Measurements from ENCODE around the gene AGAP1.

AGAP1 gene

DNA sequence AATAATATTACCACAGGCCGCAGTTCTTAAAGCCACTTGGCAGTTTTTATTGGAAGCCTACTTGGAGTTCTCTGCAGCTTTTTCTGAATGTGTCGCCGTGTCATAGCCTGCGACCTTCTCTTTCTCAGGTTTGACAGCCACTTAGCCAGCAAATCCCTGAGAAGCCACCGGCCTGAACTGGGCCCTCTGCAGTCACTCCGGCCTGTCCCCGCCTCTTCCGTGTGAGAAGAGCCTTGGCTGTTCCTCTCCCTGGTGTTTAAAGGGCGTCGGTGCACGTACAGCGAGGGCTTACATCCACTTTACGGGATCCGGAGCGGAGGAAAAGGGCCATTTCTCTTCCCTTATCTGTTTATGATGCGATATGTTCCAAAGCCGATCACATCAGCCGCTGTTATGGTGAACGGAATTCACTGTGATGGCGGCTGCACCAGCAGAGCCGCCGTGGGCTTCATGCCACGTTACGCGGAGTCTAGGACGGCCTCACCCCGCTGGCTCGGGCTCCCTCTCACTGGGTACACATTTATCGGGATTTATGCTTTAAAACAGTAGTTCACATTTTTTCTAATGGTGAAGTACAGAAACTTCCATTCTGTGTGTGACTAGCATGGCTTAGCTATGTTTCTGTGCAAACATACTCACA is 607.6 kb downstream of the AGAP1 start:
- DNase-seq (ENCODE audit: low spot score): no peak

DNA sequence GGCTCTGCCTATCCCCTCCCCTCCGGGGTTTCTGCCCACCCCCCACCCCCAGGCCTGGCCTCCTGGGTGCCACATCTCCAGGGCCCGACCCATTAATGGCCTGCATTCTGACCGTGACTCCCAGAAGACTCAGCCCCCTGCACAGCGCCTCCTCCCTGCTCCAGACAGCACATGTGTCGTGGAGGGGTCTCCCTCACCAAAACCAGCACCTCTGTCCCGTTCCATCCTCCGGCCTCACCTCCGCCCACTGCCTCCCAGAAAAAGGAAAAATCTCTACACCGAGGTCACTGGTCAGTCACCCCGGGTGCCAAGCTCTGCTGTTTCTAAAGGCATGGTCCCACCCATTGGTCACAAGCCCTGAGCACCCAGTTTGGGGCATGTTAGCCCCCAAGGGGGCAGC is 609.1 kb downstream of the AGAP1 start:
- DNase-seq (ENCODE audit: low spot score): no peak

DNA sequence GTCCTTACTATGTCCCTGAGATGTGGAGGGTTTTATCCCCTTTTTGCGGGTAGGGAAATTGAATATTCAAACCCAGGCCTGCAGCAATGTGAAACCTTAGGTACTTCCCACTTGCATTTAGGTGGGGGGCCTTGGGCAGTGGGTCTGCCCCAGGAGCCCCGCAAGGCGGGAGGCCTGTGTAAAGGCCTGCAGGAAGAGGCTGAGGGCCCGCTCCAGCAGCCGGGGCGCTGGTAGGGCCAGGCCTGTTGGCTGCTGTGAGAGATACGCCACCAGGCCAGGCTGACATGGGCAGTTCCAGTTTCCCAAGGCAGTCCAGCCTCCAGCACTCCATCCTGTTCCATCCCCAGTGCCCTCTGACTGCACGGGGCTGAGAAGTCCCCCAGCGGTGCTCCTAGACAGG is 610.1 kb downstream of the AGAP1 start:
- DNase-seq (ENCODE audit: low spot score): no peak

DNA sequence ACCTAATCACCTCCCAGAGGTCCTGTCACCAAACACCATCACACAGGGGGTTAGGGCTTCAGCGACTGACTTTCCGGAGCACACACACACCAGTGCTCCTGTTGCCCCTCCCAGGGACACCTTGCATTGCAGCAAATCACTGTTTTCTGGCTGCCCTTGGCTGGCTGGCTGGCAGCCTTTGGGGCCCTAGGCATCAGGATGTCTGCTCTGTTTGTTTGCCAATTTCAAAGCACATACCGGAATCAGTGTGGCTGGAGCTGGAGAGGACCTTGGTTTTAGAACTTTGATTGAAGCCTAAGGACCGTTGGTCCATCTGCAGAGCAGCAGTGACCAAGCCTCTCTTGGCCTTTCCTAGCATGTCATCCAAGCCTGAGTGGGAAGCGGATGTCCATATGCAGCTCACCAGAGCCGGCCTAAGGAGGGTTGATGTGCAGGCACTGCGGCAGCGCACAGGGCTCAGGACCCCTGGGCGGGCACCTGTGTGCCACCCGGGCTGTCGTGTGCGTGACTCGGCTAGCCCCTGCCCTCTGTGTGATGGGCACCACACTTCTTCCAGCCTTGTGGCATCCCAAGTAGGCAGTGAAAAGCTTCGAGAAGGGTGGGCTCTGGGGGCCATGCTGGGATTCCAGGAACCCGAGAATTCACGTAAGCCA is 612.2 kb downstream of the AGAP1 start:
- no peak for DNase-seq (ENCODE audit: low spot score)

DNA sequence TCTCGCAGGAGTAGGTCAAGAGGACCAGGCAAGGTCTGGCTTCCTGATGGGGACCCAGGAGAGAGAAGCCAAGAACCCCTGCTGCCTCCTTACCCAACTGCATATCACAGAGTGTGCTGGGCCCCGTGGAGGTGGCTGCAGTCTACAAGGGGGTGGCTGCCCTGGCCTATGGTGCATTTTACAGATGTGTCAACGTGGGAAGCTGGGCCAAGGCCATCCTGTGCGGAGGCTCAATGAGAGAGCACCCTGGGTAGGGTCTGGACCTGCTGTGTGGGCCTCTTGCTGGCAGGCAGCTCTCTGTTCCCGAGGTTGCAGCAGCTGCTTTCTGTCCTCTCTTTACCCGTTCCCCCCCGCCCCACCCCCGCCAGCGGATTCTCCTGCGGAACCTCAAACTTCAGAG is 612.9 kb downstream of the AGAP1 start:
- DNase-seq (ENCODE audit: low spot score): no peak

DNA sequence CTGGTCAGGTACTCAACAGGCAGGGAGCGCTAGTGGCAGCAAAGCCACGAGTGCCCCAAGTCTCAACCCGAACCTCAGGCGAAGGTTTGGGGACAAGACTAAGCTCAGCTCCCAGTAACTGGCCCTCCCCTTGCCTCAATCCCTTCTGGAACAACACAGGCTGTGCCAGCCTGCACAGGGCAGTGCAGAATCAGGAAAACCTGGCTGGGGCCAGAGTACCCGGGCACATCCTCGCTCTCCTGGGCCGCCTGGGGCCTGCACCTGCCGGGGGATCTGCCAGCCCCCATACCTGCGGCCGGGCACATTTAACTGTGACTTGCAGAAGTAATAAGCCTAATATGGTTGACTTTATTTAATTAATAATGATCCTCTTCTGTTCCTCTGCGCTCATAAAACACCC is 613.7 kb downstream of the AGAP1 start:
- DNase-seq (ENCODE audit: low spot score): no peak

DNA sequence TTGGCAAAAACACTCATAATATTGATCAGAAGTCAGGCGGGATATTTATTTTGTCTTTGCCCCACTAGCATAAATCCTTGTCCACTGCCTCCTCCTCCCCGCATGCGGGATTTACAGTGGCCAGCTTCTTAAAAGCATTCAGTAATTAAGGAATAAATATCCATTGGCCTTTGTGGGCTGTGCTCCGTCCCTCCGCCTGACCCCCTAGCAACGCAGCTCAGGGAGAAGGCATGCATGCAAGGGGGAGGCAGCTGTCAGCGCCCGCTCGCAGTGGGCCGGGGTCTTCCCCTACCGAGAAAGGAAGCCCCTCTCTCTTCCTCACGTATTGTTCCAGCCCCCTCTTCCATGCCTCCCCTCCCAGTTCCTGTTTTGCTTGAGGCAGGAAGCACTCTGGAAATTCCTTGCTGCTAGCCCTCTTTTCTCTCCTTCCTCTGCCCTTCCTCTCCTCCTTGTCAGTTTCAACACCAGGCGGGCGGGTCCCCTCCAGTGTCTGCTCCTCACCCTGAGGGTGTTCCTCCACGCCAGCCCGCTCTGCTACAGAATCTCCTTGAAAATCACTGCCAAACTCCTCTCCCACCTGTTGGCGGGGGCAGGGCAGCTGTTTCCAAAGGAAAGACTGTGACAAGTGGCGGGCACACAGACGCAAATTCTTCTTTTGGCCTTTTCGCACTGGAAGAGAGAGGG is 614.2 kb downstream of the AGAP1 start:
- DNase-seq (ENCODE audit: low spot score): no peak

DNA sequence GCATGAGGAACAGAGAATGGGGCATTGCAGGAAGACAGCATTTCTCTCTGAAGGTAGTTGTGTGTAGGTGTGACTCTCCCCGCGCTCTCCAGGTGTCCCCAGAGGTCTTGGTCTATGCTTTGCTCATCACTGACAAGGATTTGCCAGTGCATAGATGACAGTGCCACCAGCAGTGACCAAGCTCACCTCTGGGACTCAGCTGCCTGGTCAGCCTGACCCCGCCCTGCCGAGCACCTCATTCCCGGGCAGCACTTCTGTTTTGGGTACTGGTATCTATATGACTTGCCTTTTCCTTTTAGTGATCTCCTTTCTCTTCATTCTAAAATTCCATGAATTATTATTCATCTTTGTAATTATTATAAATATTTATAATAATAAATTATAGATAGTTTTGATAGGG is 615.2 kb downstream of the AGAP1 start:
- no peak for DNase-seq (ENCODE audit: low spot score)

DNA sequence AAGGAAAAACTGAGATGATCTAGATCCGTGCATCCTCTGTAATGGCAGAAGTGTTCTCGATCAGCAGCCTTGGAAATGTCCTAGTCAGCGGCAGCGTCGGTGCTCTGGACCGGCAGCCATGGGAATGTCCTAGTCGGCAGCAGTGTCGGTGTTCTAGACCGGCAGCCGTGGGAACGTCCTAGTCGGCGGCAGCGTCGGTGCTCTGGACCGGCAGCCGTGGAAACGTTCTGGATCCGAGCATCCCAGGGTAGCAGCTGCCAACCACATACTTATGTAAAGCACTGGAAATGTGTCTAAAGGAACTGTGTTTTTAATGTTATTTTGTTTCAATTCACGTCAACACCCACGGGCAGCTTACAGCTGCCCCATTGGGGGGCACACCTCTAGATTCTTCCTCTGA is 615.6 kb downstream of the AGAP1 start:
- DNase-seq (ENCODE audit: low spot score): no peak

DNA sequence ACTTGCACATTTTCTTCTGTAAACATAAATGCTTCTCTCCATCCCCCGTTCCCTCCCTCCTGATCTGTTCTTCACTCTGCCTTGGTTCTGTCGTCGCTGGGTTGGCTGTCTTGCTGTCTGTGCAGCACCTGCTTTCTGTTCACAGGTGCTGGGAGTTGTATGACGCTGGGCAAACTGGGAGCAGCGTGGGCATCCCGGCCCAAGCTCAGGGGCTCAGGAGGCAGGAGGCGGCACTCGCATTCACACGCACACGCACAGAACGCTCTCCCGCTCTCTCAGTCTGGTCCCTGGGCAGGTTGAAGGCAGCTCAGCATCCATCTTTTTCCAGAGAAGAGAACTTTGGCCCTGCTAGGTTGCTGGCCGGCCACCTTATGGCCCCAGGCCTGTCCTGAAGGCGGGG is 618.6 kb downstream of the AGAP1 start:
- no peak for DNase-seq (ENCODE audit: low spot score)

DNA sequence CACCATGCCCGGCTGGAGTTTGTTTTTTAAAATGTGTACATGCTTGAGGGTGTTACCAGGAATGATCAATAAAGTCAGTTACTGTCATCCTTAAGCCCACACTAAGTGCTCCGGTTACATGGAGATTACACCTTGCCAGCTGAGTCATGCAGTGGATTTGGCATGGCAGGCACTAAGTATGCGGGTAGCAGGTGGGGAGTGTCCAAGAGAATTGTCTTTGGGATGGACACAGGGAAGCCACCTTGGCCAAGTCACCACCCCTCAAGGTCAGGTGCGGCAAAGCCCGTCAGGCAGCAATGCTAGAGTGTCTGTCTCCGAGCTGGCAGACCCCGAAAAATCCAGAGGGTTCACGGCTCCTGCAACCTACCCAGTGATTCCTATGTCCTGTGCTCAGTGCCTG is 619.6 kb downstream of the AGAP1 start:
- no peak for DNase-seq (ENCODE audit: low spot score)

DNA sequence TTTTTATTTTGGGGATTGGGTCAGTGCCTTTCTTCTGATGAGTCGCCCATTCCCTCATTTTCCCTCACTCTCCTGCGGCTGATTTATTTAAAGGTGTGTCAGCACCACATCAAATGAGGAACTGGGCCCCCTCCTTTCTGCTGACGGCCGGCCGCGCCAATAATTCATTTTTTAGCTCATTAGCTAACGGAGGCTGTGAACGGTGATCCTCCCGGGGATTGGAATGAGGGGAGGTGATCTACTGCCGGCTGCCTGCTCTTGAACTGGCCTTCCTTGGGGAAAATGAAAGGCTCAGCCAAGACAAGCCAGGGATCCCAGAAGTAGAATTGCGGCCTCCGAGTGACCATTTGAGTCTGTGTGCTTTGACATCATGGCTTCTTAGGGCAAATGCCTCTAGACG is 620.1 kb downstream of the AGAP1 start:
- no peak for DNase-seq (ENCODE audit: low spot score)

DNA sequence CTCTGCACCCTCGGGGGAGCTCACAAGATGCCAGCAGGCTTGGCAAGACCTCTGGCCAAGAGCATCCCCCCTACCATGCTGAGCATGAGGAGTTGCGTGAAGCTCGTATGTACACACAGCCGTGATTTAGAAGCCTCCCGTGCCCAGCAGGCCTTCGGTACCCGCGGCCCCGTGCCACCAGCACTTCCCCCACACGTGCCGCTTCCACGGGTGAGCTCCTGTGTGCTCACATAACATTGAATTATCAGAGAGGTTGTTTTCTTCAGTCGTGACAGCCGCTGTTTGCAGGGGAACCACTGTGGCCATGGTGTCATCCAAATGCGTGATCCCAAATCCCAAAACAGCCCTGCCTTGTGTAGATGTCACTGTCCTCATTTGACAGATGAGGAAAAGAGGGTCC is 621.1 kb downstream of the AGAP1 start:
- DNase-seq (ENCODE audit: low spot score): no peak

DNA sequence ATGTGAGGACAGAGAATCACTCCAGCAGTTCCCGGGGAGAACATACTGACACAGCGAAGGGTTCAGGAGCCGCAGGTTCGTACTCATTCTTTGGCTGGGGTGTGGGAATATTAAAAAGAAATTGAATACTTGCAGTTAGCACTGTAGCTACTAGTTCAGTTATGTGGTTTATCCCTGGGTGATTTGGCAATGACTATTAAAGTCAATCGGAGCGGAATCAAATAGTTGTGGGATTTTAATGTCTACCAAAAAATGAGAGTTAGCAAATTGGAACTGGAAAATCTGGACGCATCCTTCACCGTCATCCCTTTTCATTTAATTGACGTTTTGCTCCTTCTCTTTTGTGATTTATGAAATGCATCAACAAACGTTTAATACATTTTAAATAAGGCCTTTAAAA is 623.6 kb downstream of the AGAP1 start:
- no peak for DNase-seq (ENCODE audit: low spot score)

DNA sequence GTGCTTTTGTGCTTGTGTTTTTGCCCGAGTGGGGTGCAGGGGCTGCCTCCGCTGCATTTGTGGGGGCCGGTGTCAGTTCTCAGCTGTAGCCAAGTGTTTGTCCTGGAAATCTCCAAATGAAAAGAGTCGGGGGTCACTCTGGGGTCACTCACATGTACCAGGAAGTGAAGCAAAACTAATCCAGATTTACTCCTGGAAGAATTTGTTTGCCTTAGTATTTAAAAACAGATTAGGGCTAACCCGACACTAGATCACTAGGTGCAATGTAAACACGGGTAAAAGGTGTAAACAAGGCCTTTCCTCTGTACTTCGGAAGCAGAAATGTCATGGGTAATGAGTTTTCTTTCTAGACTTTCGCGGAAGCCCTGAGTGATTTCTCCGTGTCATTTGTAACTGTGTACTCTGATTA is 624.0 kb downstream of the AGAP1 start:
- no peak for DNase-seq (ENCODE audit: low spot score)

DNA sequence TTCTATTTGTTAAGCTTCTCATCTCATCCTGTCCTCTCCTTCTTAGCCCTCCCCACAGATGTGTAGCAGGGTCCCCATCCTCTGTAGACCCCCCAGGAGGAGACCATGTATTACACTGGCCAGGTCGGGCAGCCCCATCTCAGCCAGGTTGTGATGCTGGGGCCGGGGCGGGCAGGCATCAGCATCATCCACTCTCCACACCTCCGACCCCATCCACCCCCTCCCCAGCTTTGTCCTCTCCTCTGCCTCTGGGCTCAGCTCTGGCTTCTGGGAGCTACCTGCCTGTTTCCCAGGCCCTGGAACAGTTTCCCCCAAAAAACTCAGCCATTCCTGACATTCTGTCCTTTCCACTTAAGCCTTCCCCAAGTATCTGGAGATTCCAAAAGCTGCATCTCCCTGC is 625.2 kb downstream of the AGAP1 start:
- no peak for DNase-seq (ENCODE audit: low spot score)

DNA sequence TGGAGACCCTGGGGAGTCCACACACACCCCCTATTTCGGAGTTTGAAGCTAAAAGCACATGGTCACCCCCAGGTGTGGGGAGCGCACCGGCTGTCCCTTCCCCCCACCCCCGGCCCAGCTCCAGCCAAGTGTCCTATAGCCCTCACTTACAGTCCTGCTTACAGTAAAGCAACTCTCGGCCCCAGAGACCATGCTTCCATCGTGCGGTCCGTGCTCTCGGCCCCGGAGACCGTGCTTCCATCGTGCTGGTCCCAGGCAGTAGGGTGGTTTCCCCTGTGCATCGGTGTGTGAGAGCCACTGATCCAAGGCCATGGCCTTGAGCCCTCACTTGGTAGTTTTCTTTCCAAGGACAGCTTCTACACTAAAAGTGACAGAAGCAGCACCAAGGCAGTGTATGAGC is 625.6 kb downstream of the AGAP1 start:
- no peak for DNase-seq (ENCODE audit: low spot score)

DNA sequence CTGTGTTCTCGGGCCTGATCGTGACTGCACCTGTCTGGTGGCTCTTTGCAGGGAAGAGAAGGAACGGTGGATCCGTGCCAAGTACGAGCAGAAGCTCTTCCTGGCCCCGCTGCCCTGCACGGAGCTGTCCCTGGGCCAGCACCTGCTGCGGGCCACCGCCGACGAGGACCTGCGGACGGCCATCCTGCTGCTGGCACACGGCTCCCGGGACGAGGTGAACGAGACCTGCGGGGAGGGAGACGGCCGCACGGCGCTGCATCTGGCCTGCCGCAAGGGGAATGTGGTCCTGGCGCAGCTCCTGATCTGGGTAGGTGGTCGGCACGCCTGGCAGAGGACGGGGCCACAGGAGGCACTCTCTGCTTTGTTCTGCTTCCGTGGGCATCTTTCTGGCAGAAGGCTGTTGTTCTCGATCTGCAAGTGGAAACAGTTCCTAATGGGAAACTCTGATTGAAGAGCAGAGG is 626.3 kb downstream of the AGAP1 start:
- DNase-seq (ENCODE audit: low spot score): no peak

DNA sequence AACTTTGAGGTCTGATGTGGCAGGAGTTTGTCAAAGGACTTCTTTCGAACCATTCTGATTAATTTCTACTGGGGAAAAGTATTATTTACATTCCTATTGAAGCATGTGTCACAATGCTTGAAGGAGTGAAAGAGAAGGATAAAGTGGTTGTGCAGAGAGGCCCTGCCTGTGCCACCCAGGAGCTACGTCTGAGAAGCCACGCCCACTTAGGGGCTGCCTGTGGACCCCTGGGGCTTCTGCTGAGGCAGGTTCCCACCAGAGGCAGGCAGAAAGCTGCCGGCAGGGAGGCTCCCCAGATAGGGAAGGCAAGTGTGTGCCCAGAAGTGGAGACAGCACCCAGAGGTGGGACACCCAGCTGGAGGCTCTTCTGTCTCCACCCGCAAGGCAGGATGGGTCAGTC is 627.0 kb downstream of the AGAP1 start:
- no peak for DNase-seq (ENCODE audit: low spot score)

DNA sequence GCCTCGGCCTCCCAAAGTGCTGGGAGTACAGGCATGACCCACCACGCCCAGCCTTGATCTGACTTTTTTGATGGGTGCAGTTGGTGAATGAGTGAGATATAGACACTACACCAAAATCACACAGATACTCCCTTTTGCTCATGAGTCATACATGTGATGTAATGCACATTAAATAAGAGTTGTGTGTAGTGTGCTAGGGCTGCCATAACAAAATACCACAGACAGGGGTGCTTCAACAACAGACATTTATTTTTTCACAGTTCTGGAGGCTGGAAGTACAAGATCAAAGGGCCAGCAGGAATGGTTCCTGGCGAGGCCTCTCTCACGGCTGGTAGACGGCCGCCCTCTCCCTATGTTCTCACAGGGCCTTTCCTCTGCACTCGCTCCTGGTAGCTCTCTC is 627.7 kb downstream of the AGAP1 start:
- no peak for DNase-seq (ENCODE audit: low spot score)

DNA sequence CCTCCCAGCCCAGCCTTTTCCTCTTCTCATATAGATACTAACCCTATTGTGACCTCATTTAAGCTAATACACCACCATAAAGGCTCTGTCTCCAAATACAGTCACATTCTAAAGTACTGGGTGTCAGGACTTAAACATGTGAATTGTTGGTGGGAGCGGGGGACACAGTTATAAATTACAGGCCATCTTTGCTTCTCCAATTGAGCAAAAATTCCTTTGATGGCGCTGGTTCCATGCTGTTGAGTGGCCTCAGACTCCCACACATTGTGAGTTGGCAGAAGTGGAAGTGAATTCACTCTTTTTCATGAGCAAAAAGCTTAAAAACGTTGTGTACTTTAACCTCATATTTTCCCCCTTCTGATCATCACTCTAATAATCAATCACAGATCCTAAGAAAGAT is 628.4 kb downstream of the AGAP1 start:
- no peak for DNase-seq (ENCODE audit: low spot score)

DNA sequence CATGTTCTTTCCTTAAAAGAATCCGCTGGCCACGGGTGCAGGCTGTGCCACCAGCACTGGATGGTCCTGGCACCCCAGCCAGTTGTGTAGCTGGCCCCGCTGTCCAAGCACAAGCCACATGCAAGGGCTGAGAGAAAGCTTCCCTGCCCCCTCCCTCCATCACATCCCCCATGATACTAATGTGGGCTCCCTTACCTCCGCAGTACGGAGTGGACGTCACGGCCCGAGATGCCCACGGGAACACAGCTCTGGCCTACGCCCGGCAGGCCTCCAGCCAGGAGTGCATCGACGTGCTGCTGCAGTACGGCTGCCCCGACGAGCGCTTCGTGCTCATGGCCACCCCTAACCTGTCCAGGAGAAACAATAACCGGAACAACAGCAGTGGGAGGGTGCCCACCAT is 629.9 kb downstream of the AGAP1 start:
- no peak for DNase-seq (ENCODE audit: low spot score)

DNA sequence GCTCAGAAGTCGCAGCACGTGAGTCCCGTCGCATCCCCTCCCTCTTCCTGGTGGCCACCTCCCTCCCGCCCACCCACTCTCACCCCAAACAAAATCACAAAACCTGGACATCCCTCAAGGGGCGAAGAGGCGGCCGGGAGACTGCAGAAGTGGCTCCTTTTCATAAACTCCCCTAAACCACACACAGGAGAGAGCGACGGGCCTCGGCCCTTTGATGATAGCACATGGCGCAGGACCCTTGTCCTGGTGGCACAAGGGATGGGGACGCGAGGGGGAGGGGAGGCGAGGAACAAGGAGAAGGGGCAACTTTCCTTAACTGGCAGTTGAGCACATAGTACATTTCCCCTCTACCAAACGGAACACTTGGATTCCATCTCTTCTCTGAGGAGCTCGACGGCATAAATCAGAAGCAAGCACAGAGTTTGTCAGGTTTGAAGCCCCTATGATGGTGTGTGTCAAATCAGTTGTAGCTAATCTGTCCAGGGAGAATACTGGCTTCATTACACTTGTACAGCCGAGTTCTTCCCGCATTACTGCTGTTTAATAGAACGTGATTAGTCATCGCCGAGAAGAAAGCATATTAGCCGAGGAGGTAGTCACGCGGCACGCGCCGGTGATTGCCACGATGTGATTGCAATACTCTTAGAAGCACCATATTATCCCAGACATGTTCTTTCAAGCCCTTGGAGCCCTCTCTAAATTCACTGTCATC is 630.5 kb downstream of the AGAP1 start:
- no peak for DNase-seq (ENCODE audit: low spot score)

Measured in left forelimb (tissue), 1 donor.